ENCODE results near the gene TMEM126A. TPM values are rescaled to one million over a fixed set of nuclear protein-coding genes. Genes with fewer than 3 reads are reported as not detected.
"Not testable (repeated sequence)": the region's sequence is repeated elsewhere in the genome, so short reads cannot be mapped to it uniquely, and the experiment has no call there.

TMEM126A gene
- total RNA-seq, 1 donor from 2014 or later: 77.9 TPM

GRCh38 chr11:85652786-85653447, 5.2 kb downstream of the TMEM126A start:
- intact Hi-C loops (cut with DNase I): loop anchor here (10.0 kb wide), 1 partner anchor 412 kb away; the partner anchor contains the start of gene PICALM
- no peak for ATAC-seq

GRCh38 chr11:85654343-85654742, 6.6 kb downstream of the TMEM126A start:
- DNase-seq (ENCODE audit: missing footprints); ATAC-seq: not testable (repeated sequence)
- intact Hi-C loops (cut with DNase I): loop anchor here (10.0 kb wide), 1 partner anchor 410 kb away; the partner anchor contains the start of gene PICALM

More at GRCh38 chr11:85652786-85653447, 5.2 kb downstream of the TMEM126A start:
- no peak for DNase-seq (ENCODE audit: missing footprints)

- no peak for DNase-seq (ENCODE audit: missing footprints)
- intact Hi-C loops (cut with DNase I): loop anchor here (10.0 kb wide), 1 partner anchor 408 kb away; the partner anchor contains the start of gene PICALM
- ATAC-seq: no peak
These were observed 9.0 kb downstream of the TMEM126A start for GRCh38 chr11:85656777-85657176.

DNA sequence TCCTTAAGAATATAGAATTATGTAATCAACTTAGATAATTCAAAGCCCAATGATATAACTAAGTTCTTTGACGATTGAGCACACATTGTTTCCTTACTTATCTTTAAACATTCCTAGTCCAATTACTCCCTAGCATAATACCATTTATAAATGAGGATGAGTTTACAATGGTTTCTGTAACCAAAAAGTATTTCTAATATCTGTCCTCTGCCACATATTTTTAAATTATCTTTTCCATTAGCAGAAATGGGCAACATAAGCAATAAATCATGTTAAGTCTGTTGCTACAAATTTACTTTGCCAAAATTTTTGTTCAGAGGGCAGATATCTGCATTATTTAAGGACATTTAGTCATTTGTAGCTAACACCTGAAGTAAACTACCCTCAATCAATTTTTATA, 10.4 kb downstream of the TMEM126A start:
- intact Hi-C loops (cut with DNase I): loop anchor here (10.0 kb wide), 1 partner anchor 407 kb away; the partner anchor contains the start of gene PICALM
- ATAC-seq (no peak), DNase-seq (ENCODE audit: missing footprints) (no peak)

GRCh38 chr11:85661972-85662664, 14.4 kb downstream of the TMEM126A start:
- DNase-seq (ENCODE audit: missing footprints): no peak
- intact Hi-C loops (cut with DNase I): no loop called here
- ATAC-seq: no peak

GRCh38 chr11:85663080-85663752, 15.4 kb downstream of the TMEM126A start:
- ATAC-seq: no peak
- no peak for DNase-seq (ENCODE audit: missing footprints)
- intact Hi-C loops (cut with DNase I): no loop called here

DNA sequence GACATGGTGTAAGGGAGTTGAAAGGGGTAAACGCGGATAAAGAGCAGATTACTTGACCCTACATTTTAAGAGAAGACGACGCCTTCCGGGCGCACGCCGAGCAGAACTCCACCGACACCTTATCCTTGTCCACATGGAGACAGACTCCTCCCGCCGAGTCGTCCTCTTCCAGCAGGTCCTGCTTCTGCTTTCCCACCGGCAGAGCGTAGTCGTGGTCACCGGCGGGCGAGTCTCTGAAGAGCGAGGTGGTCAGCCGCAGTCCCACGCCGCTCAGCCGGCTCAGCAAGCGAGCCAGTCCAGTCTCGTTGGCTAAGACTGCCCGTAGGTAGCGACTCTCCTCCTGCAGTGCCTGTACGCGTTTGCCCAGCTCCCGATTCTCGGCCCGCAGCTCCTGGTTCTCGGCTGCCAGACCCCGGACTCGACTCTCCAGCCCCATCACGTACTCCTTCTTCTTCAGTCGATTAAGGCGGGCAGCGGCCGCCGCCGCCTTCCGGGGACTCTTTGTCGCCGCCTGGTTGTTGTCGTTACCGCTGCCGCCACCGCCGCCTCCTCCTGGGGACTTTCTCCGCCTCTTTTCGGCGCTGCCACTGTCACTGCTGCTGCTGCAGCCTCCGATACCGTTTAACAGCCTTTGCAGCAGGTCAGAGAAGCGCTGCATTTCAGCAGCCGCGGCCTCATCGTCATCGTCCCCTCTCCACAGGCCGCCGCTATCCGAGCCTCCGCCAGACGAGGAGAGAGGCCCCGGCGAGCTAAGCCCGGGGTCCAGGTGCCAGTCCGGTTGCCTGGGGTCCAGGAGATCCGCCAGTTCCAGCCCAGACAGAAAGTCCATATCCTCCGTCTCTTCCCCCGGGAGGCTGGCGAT, 16.2 kb downstream of the TMEM126A start:
- DNase-seq (ENCODE audit: missing footprints) (peak; percentile 93), ATAC-seq (peak; percentile 75)
- intact Hi-C loops (cut with DNase I): loop anchor here (1.0 to 2.0 kb wide), 3 partner anchors 39 to 147 kb away; partner anchors contain the start of gene SYTL2

DNA sequence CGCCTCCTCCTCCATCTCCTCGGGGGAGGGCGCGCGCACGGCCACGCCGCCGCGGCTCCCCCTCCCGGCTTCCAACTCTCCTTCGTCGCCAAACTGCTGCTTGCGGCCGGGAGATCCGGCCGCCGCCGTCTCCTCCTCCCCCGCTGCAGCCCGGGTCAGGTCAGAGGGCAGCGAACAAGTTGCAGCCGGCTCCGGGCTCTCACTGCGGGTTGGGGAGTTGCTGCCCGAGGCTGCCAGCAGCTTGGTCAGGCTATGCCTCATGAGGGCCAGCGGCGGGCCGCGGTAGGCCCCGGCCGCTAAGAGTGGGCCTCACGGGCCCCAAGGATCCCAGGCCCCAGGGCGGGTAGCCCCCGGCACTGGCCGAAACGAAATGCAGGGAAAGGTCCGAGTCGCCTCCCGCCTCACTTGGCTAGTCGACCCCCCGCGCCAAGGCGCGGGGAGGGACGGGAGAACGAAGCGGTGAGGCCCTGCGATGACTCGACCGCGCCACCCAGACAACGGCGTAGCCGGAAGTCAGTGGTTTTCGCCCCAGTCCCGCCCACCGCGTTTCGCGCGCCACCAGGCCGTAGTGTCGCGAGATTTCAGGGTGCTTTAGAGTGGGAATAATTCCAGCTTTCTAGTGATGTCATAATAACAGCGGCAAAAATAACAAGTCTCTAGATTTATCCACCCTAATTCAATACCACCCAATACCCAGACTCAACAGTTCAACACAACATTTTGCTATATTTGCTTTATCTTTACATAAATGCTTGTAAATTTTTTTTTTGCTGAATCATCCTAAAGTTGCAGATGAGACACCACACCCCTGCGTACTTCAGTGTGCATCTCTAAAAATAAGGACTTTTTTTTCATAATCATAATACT, 17.1 kb downstream of the TMEM126A start, which contains the start of gene CREBZF:
Gene CREBZF, minus strand, starts transcription at position 515 of the 867 bp plus-strand sequence. Its CDS starts 254 bp downstream, at position 261.
- DNase-seq (ENCODE audit: missing footprints): peak; percentile 96
- intact Hi-C loops (cut with DNase I): loop anchor here (1.0 to 2.0 kb wide), 3 partner anchors 40 to 146 kb away; partner anchors contain the start of gene SYTL2
- ATAC-seq: peak; percentile 98

- ATAC-seq (no peak), DNase-seq (ENCODE audit: missing footprints) (no peak)
- intact Hi-C loops (cut with DNase I): loop anchor here (2.0 kb wide), 2 partner anchors 15 to 71 kb away; no protein-coding TSS in a partner anchor
These were observed 18.0 kb downstream of the TMEM126A start for GRCh38 chr11:85665733-85666132.

GRCh38 chr11:85666687-85667086, 18.9 kb downstream of the TMEM126A start:
- DNase-seq (ENCODE audit: missing footprints): no peak
- ATAC-seq: no peak
- intact Hi-C loops (cut with DNase I): loop anchor here (2.0 kb wide), 1 partner anchor 14 kb away; no protein-coding TSS in a partner anchor

- no peak for DNase-seq (ENCODE audit: missing footprints)
- intact Hi-C loops (cut with DNase I): no loop called here
- ATAC-seq: no peak
These were observed 20.4 kb downstream of the TMEM126A start for GRCh38 chr11:85668157-85668556.

GRCh38 chr11:85670949-85671663, 23.3 kb downstream of the TMEM126A start:
- intact Hi-C loops (cut with DNase I); ATAC-seq; DNase-seq (ENCODE audit: missing footprints): not testable (repeated sequence)

DNA sequence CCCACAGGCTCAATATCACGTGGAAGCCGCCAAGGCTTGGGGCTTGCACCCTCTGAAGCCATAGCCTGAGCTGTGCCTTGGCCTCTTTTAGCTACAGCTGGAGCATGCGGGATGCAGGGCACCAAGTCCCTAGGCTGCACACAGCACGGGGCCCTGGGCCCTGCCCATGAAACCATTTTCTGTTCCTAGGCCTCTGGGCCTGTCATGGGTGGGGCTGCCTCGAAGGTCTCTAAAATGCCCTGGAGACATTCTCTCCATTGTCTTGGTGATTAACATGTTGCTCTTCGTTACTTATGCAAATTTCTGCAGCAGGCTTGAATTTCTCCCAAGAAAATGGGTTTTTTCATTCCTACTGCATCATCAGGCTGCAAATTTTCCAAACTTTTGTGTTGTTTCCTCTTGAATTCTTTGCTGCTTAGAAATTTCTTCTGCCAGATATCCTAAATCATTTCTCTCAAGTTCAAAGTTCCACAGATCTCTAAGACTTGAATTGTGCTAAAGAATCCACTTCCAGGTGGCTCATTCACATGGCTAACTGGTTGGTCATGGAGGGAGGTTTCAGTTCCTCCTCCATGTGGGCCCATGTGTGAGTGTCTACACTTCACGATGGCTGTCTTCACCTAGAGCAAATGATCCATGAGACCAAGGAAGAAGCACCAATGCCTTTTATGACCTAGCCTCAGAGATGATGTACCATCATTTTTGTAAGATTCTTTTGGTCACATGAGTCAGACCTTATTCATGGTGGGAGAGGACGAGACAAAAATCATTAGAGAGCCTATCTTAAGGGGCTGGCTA, 24.5 kb downstream of the TMEM126A start:
- DNase-seq (ENCODE audit: missing footprints) (no peak), ATAC-seq (no peak)
- intact Hi-C loops (cut with DNase I): no loop called here

DNA sequence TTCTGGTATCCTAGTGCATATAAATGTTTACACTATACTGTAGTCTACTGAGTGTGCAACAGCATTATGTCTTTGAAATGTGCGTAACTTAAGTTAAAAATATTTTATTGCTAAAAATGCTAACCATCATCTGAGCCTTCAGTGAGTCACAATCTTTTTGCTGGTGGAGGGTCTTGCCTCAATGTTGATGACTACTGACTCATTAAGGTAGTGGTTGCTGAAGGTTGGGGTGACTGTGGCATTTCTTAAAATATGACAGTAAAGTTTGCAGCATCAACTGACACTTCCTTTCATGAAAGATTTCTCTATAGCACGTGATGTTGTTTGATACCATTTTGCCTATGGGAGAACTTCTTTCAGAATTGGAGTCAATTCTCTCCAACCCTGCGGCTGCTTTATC, 25.6 kb downstream of the TMEM126A start:
- intact Hi-C loops (cut with DNase I): no loop called here
- ATAC-seq (no peak), DNase-seq (ENCODE audit: missing footprints) (no peak)

- intact Hi-C loops (cut with DNase I): no loop called here
- ATAC-seq: no peak
- DNase-seq (ENCODE audit: missing footprints): no peak
These were observed 31.8 kb downstream of the TMEM126A start for GRCh38 chr11:85679576-85679975.

DNA sequence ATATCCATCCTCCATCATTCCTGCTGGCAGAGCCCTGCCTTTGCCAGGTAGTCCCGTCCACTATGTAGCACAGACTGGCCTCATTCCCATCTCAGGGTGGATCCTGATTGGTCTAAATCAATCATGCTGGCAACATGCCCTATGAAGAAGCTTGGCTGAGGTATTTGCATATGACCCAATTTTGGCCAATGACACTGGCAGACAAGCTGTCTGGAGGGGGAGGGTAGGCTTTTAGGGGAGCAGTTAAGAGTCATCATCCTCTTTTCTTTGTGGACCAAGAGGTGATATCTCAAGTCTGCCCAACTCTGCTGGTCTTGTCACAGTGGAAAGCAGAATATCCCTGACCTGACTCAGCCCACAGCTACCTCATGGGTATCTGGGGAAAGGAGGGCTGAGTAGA, 33.1 kb downstream of the TMEM126A start:
- DNase-seq (ENCODE audit: missing footprints) (no peak), ATAC-seq (no peak)
- intact Hi-C loops (cut with DNase I): loop anchor here (2.0 to 10.0 kb wide), 2 partner anchors 14 to 614 kb away; no protein-coding TSS in a partner anchor

All from Right ventricle myocardium inferior (tissue), 1 donor.